Measurements from ENCODE around the gene NUBP2. TPM values are rescaled to one million over a fixed set of nuclear protein-coding genes. Genes with fewer than 3 reads are reported as not detected.

Gene NUBP2, protein sequence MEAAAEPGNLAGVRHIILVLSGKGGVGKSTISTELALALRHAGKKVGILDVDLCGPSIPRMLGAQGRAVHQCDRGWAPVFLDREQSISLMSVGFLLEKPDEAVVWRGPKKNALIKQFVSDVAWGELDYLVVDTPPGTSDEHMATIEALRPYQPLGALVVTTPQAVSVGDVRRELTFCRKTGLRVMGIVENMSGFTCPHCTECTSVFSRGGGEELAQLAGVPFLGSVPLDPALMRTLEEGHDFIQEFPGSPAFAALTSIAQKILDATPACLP
- 10 to 100 TPM; 34.4 to 42.4 TPM for total RNA-seq

DNA sequence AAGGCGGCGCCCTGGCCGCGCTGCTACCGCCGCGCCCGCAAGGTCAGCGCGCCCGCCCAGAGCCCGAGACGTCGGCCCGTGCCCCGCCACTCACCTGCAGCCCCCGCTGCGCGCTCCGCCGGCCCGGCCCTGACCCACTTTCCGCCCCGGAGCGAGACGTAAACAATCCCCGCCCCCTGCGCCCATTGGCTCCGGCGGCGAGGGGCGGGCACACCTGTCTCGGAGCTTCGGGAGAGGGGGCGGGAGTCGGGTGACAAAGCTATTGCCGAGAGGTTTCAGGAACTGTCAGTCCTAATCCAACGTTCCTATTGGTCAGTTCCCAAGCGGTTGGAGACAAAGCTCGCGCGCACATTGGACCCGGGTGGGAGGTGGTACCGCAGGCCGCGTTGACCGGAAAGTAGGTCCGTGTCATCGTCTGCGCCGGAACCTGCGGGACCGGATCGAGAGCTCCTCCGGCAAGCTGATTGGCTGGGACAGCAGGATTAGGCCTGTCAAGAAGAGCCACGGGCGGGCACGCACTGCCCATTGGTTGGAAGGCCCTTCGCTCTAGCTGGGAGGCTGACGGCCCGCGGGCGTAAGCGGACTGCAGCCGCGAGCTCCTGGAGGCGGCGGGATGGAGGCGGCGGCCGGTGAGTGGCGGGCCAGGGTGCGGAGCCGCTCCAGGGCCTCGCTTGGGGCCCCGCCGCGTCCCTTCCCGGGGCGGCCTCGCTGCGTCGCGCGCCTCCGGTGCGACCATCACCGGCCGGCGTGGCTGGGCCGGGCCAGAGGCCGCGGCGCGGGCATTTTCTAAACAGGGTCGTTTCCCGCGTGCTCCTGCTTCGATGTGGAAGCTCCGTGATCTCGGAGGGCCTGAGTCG, at the start of gene NUBP2, which contains the start of gene SPSB3:
NUBP2 (plus strand) TSS at position 553 of the 857 bp plus-strand sequence; CDS start at position 614, 61 bp downstream.
SPSB3 (minus strand) TSS at position 164 of the 857 bp plus-strand sequence. CDS start 1,088 bp downstream, outside the sequence.
- peak; percentile 93 for ATAC-seq
- Mint-ChIP-seq H3K27ac (peak within 1 kb of the TSS; percentile 85), H3K9me3 (ENCODE audit: low read depth) (no peaks in the 10 kb centered on the region), H3K36me3 (ENCODE audit: low read depth) (peaks cover 5% of the 10 kb centered on the region), H3K27me3 (no peaks in the 10 kb centered on the region), H3K4me3 (peak within 1 kb of the TSS; percentile 94), H3K4me1 (peaks cover 26% of the 10 kb centered on the region)
- POLR2A ChIA-PET: interaction anchor here (0.6 to 2.8 kb wide), 14 partner anchors 8 to 1146 kb away, joined by 3 to 39 read pairs (median 4); partner anchors contain the start of genes EME2, FAHD1, FLYWCH2 and MAPK8IP3
- CTCF ChIA-PET: interaction anchor here (0.6 to 1.6 kb wide), 14 partner anchors 8 to 372 kb away, joined by 3 to 16 read pairs (median 4); partner anchors contain the start of genes EME2, MAPK8IP3, MRPS34 and NME3
- intact Hi-C loops (cut with DNase I, micrococcal nuclease): loop anchor here (1.0 to 5.0 kb wide), 19 partner anchors 9 to 754 kb away; partner anchors contain the start of genes HAGH (in 2 of the 2), MRPS34 (in 2 of the 2), ABCA3 (in 1 of the 2) and CRAMP1 (in 1 of the 2)
- peak; percentile 99 for DNase-seq

GRCh38 chr16:1734123-1734522, 48.6 kb upstream of the NUBP2 start:
- POLR2A ChIA-PET: no interaction called here
- no peak for ATAC-seq
- Mint-ChIP-seq H3K27ac (no peak overlapping the region), H3K9me3 (ENCODE audit: low read depth) (no peaks in the 10 kb centered on the region), H3K36me3 (ENCODE audit: low read depth) (peaks cover 7% of the 10 kb centered on the region), H3K27me3 (no peaks in the 10 kb centered on the region), H3K4me1 (no peaks in the 10 kb centered on the region), H3K4me3 (no peak overlapping the region)
- DNase-seq: no peak
- intact Hi-C loops (cut with DNase I, micrococcal nuclease): no loop called here
- CTCF ChIA-PET: no interaction called here

DNA sequence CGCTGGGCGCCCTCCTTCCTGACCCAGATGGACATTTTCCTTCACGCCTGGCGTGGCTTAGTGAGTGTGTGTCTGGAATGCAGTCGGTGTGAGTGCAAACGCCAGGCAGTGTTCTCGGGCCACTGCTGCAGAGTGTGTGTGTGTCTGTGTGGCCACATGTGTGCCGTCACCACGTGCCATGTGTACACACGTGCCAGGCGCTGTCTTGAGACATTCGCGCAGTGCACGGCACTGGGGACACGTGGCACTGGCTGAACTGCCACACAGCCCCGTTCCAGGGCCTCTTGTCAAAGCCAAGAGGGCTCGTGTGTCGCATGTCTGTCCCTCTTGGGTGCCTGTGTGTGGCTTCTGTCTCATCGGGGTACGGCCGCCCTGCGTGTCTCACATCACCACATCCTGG, 47.9 kb upstream of the NUBP2 start:
- H3K27me3 Mint-ChIP-seq: no peaks in the 10 kb centered on the region
- peaks cover 5% of the 10 kb centered on the region for H3K36me3 Mint-ChIP-seq (ENCODE audit: low read depth)
- ATAC-seq (no peak), DNase-seq (no peak)
- intact Hi-C loops (cut with DNase I, micrococcal nuclease): no loop called here
- no peaks in the 10 kb centered on the region for H3K4me1 Mint-ChIP-seq
- CTCF ChIA-PET: no interaction called here
- POLR2A ChIA-PET: no interaction called here
- H3K27ac Mint-ChIP-seq: no peak overlapping the region
- no peak overlapping the region for H3K4me3 Mint-ChIP-seq
- no peaks in the 10 kb centered on the region for H3K9me3 Mint-ChIP-seq (ENCODE audit: low read depth)

DNA sequence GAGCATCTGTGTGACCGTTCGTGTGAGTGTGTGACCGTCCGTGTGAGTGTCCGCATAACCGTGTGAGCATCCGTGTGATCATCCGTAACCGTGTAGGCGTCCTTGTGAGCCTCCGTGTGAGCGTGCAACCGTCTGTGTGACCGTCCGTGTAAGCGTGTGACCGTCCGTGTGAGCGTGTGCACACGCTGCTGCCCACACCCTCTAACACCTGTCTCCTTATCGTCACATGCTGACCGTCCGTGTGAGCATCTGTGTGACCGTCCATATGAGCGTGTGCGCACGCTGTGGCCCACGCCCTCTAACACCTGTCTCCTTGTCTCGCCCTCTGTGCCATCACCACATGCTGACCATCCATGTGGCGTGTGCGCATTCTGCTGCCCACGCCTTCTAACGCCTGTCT, 42.5 kb upstream of the NUBP2 start:
- H3K4me1 Mint-ChIP-seq: no peaks in the 10 kb centered on the region
- H3K36me3 Mint-ChIP-seq (ENCODE audit: low read depth): peaks cover 3% of the 10 kb centered on the region
- H3K9me3 Mint-ChIP-seq (ENCODE audit: low read depth): no peaks in the 10 kb centered on the region
- no peak overlapping the region for H3K4me3 Mint-ChIP-seq
- H3K27ac Mint-ChIP-seq: no peak overlapping the region
- H3K27me3 Mint-ChIP-seq: no peaks in the 10 kb centered on the region
- POLR2A ChIA-PET: no interaction called here
- ATAC-seq (no peak), DNase-seq (no peak)
- CTCF ChIA-PET: no interaction called here
- intact Hi-C loops (cut with DNase I, micrococcal nuclease): no loop called here

DNA sequence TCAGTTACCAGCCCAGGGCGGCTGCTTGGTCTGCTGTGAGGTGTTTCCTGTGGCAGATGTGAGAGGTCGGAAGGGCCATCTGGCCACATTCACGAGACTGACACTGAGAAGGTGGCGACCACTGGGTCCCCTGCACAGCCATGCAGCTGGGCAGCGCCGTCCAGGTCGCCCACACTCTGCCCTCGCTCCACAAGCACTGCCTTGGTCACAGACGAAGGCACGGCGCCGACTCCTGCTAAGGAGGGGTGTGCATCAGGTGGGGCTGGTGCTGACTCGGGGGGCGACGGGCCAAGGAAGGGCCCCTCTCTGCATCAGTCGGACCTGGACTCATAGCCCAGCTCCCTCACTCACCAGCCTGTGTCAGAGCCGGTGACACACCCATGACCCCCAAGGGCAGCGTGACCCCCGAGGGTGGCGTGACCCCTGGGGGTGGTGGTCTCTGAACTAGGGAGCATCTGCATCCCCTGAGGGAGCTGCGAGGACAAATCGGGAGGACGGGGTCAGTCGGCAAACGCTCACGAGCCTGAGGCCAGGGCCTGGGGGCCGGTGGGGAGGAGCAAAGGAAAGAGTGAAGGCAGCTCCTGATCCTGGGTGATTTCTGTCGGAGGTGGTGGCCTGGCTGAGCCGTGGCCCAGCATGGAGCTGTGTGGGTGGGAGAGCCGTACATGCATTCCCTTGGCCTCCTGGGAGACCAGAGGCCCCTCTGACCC, 41.8 kb upstream of the NUBP2 start:
- H3K36me3 Mint-ChIP-seq (ENCODE audit: low read depth): peaks cover 3% of the 10 kb centered on the region
- no peaks in the 10 kb centered on the region for H3K9me3 Mint-ChIP-seq (ENCODE audit: low read depth)
- H3K27me3 Mint-ChIP-seq: no peaks in the 10 kb centered on the region
- ATAC-seq (no peak), DNase-seq (no peak)
- no peak overlapping the region for H3K4me3 Mint-ChIP-seq
- intact Hi-C loops (cut with DNase I, micrococcal nuclease): no loop called here
- ChIA-PET CTCF (no interaction called here), POLR2A (no interaction called here)
- H3K27ac Mint-ChIP-seq: no peak overlapping the region
- no peaks in the 10 kb centered on the region for H3K4me1 Mint-ChIP-seq

GRCh38 chr16:1741553-1742165, 41.1 kb upstream of the NUBP2 start:
- Mint-ChIP-seq H3K9me3 (ENCODE audit: low read depth) (no peaks in the 10 kb centered on the region), H3K4me3 (no peak overlapping the region), H3K4me1 (no peaks in the 10 kb centered on the region), H3K36me3 (ENCODE audit: low read depth) (peaks cover 3% of the 10 kb centered on the region), H3K27me3 (no peaks in the 10 kb centered on the region), H3K27ac (no peak overlapping the region)
- CTCF ChIA-PET: no interaction called here
- DNase-seq (no peak), ATAC-seq (no peak)
- intact Hi-C loops (cut with DNase I, micrococcal nuclease): no loop called here
- POLR2A ChIA-PET: no interaction called here

DNA sequence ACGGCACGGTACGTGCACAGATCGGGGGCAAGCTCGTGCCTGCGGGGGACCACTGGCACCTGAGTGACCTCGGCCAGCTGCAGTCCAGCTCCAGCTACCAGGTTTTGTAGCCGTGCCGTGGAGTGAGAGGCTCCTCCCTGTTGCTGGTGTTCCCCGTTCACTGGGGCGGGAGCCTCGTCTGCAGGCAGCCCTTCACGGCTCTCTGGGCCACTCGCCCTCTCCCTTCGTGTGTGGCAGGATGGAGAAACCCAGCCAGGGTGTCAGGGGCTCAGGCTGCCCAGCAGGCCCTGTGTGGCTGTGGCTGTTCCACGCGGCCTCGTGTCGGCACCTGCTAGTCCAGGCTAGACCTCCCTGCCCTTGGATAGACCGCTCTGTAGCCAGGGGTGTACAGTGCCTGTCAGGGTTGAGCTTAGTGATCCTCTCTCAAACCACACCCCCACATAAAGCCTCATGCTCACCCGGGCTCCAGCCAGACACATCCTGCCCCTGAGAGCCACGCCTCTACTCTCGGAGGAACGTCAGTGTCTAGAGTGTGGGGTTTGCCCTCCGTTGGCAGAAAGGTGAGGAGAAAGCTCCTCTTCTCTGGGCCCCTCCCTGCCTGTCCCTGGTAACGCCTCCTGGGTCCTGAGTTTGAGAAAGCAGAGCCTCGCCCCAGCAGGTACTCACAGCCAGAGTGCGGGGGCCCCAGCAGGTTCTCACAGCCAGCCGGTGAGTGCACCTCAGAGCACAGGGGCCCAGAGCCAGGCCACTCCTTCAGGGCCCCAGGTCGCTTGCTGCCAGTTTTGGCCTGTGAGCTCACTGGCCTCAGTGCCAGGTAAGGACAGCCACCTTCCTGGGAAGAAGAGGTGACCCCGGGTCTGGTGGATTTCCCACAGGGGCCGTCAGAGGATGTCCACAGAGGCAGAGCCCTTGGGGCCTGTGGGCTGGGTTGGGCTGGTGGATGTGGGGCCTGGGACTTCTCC, 39.1 kb upstream of the NUBP2 start:
- Mint-ChIP-seq H3K36me3 (ENCODE audit: low read depth) (peaks cover 3% of the 10 kb centered on the region), H3K9me3 (ENCODE audit: low read depth) (no peaks in the 10 kb centered on the region), H3K4me3 (no peak overlapping the region), H3K4me1 (no peaks in the 10 kb centered on the region), H3K27me3 (no peaks in the 10 kb centered on the region), H3K27ac (no peak overlapping the region)
- ChIA-PET POLR2A (no interaction called here), CTCF (interaction anchor here (0.6 kb wide), 3 partner anchors 21 to 131 kb away, joined by 3 to 4 read pairs (median 3); no protein-coding TSS in a partner anchor)
- intact Hi-C loops (cut with DNase I, micrococcal nuclease): no loop called here
- DNase-seq: no peak
- no peak for ATAC-seq

- no peaks in the 10 kb centered on the region for H3K4me1 Mint-ChIP-seq
- ChIA-PET POLR2A (no interaction called here), CTCF (interaction anchor here (0.6 kb wide), 1 partner anchor 130 kb away, joined by 3 read pairs; no protein-coding TSS in a partner anchor)
- H3K4me3 Mint-ChIP-seq: no peak overlapping the region
- peaks cover 6% of the 10 kb centered on the region for H3K36me3 Mint-ChIP-seq (ENCODE audit: low read depth)
- DNase-seq (no peak), ATAC-seq (no peak)
- intact Hi-C loops (cut with DNase I, micrococcal nuclease): no loop called here
- H3K27me3 Mint-ChIP-seq: no peaks in the 10 kb centered on the region
- H3K9me3 Mint-ChIP-seq (ENCODE audit: low read depth): no peaks in the 10 kb centered on the region
- no peak overlapping the region for H3K27ac Mint-ChIP-seq
Measured at GRCh38 chr16:1744338-1744840, 38.4 kb upstream of the NUBP2 start.

DNA sequence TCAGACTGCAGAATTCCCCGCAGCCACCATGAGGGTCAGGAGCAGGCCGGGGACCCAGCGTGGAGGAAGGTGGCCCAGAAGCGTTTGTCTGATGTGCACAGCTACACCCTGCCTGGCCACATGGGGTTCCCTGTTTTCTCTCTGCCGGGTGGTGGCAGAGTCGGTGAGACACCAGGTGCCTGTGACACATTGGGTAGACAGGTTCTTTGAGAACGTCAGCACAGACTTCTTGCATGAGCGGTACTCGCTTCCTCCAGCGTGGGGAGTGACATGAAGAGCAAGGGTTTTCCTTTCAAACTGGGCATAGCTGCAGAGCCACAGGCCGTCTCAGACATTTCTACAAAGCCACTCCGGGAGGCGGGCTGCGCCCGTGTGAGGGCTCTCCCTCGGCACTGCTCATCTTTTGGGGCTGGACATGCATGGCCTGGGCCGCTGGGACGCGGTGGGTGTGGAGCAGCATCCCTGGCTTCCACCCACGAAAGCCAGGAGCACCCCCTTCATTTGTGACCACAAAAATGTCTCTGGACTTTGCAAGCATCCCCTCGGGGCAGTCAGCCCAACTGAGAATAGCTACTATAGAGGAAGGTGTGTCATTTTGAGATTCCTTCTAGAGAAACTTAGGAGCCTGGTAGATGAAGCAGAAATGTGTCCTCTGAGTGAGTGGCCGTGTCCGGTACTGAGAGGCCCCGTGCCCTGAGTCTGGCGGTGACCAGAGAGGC, 37.4 kb upstream of the NUBP2 start:
- Mint-ChIP-seq H3K27ac (no peak overlapping the region), H3K4me3 (no peak overlapping the region), H3K9me3 (ENCODE audit: low read depth) (no peaks in the 10 kb centered on the region), H3K36me3 (ENCODE audit: low read depth) (peaks cover 6% of the 10 kb centered on the region), H3K4me1 (no peaks in the 10 kb centered on the region), H3K27me3 (no peaks in the 10 kb centered on the region)
- intact Hi-C loops (cut with DNase I, micrococcal nuclease): no loop called here
- DNase-seq (no peak), ATAC-seq (no peak)
- POLR2A ChIA-PET: no interaction called here
- CTCF ChIA-PET: interaction anchor here (0.7 kb wide), 1 partner anchor 324 kb away, joined by 3 read pairs; no protein-coding TSS in a partner anchor
